GM12891 (cell line): Measurements from ENCODE around the gene RGPD3.

Source experiments
- DNase-seq: peaks from one replicate; pipeline ENCODE4 v3.0.0; 2011; ENCODE audit warnings: low spot score; ENCODE audit not compliant: insufficient read length
- FAIRE-seq: peaks from 2 replicates; lab custom pipeline; 2011; peaks lifted over from hg19 to GRCh38; lab: Jason Lieb, UNC
- PAX5 ChIP-seq: IDR thresholded peaks from 2 replicates; pipeline ENCODE4 v1.6.1; 2011; ENCODE audit warnings: low read length, moderate library complexity, mild to moderate bottlenecking; ENCODE audit not compliant: insufficient read depth, severe bottlenecking
- POLR2A ChIP-seq: IDR thresholded peaks from 2 replicates; pipeline ENCODE4 v1.6.1; 2011; ENCODE audit warnings: low read depth, low read length, control low read depth
- POLR2AphosphoS5 ChIP-seq: IDR thresholded peaks from 2 replicates; pipeline ENCODE4 v1.6.1; 2011; ENCODE audit warnings: low read depth, low read length, control low read depth
- POU2F2 ChIP-seq: IDR thresholded peaks from 2 replicates; pipeline ENCODE4 v1.6.1; 2011; ENCODE audit warnings: low read depth, mild to moderate bottlenecking, control low read depth, low read length, moderate library complexity
- SPI1 ChIP-seq: IDR thresholded peaks from 2 replicates; pipeline ENCODE4 v1.6.1; 2011; ENCODE audit warnings: low read depth, low read length, control low read depth
- TAF1 ChIP-seq: IDR thresholded peaks from 2 replicates; pipeline ENCODE4 v1.6.1; 2011; ENCODE audit warnings: low read depth, low read length, control low read depth

The RGPD3 gene

GRCh38 chr2:106366204-106366885, 101.9 kb downstream of the RGPD3 start:
- TF ChIP-seq TAF1 (no peak), POU2F2 (no peak), SPI1 (no peak), POLR2A (no peak), PAX5 (no peak), POLR2AphosphoS5 (no peak)
- FAIRE-seq (no peak), DNase-seq (no peak)

DNA sequence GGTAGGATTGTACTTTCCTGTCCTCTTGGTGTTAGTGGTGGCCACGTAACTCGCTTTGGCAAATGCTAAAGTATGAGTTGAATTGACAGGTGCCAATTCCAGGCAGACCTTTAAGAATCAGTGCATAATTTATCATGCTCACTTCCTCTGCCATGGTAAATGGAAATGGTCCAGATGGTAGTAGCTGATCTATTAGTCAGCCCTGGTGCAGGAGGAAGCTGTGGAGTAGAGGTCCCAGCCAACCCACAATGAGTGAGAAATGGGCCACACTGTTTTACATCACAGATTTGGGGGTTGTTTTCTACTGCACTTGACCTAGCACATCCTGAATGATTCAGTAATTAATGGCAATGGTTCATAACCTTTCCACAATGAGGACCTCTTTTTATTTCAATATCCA, 104.4 kb downstream of the RGPD3 start:
- FAIRE-seq, result no peak
- TF ChIP-seq POLR2AphosphoS5 (no peak), POU2F2 (no peak), POLR2A (no peak), TAF1 (no peak), SPI1 (no peak), PAX5 (no peak)
- no peak for DNase-seq

DNA sequence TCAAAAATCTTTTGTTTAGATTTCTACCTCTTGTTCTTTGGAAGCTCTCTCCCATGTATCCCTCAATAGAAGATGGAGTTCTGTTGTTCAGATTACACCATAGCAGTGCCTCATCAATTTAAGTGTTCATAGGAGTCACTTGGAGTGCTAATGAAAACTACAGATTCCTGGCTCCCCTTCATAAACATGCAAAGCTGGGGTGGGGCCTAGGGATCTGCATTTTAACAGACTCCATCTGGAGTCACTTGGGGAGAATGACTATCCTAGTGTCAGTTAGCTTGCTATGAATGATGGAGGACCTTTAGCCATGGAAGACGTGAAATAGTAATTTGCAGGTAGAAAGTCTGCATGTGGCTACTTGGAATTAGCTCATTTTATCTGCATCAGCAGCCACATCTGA, 105.4 kb downstream of the RGPD3 start:
- DNase-seq, result no peak
- TF ChIP-seq POLR2A (no peak), POLR2AphosphoS5 (no peak), TAF1 (no peak), PAX5 (no peak), POU2F2 (no peak), SPI1 (no peak)
- FAIRE-seq, result no peak

GRCh38 chr2:106359512-106359911, 108.7 kb downstream of the RGPD3 start:
- TF ChIP-seq POLR2AphosphoS5 (no peak), POLR2A (no peak), SPI1 (no peak), POU2F2 (no peak), TAF1 (no peak), PAX5 (no peak)
- no peak for FAIRE-seq

GRCh38 chr2:106358521-106358920, 109.7 kb downstream of the RGPD3 start:
- TF ChIP-seq PAX5 (no peak), TAF1 (no peak), POLR2A (no peak), SPI1 (no peak), POLR2AphosphoS5 (no peak), POU2F2 (no peak)
- FAIRE-seq, result no peak
- no peak for DNase-seq

More at GRCh38 chr2:106359512-106359911, 108.7 kb downstream of the RGPD3 start:
- no peak for DNase-seq

DNA sequence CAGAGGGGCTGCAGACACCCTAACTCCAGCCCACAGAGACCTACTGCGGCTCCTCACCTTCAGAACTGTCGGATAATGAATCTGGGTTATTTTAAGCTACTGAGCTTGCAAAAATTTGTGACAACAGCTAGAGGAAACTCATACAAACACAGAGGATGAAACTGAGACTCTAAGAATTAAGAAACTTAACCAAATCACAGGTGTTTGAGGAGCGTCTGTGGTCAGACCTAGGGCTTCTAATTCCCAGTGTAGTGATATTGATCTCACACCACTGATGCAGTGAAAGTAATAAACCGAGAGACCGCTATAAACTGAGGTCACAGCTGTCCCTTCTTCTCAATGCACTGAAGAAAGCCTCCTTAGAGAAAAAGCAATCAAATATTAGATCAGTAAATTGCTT, 110.1 kb downstream of the RGPD3 start:
- DNase-seq (no peak), FAIRE-seq (no peak)
- TF ChIP-seq SPI1, result no peak
- TF ChIP-seq POLR2AphosphoS5, result no peak
- no peak for TF ChIP-seq POU2F2
- TF ChIP-seq PAX5, result no peak
- no peak for TF ChIP-seq POLR2A
- TF ChIP-seq TAF1, result no peak

- FAIRE-seq (no peak), DNase-seq (no peak)
- TF ChIP-seq POU2F2 (no peak), TAF1 (no peak), POLR2AphosphoS5 (no peak), PAX5 (no peak), POLR2A (no peak), SPI1 (no peak)
Observed at GRCh38 chr2:106356291-106356690, 111.9 kb downstream of the RGPD3 start.

GRCh38 chr2:106353676-106354075, 114.5 kb downstream of the RGPD3 start:
- no peak for FAIRE-seq
- DNase-seq, result no peak
- no peak for TF ChIP-seq PAX5
- TF ChIP-seq POLR2A, result no peak
- TF ChIP-seq POLR2AphosphoS5, result no peak
- TF ChIP-seq POU2F2, result no peak
- no peak for TF ChIP-seq TAF1
- no peak for TF ChIP-seq SPI1

DNA sequence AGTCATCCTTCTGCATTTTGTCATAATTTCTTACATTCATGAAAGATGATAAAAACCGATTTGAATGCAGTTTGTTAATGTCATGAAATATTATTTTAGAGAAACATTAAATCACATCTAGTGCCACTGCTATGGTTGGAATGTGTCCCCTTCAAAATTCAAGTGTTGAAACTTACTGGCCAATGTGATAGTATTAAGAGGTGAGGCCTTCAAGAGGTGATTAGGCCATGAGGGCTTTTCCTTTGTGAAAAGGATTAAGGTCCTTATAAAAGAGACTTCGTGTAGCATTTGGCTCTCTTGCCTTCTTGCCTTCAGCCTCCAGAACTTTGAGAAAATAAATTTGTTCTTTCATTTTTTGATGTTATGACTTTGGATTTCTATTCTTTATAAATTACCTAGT, 117.2 kb downstream of the RGPD3 start:
- FAIRE-seq, result no peak
- TF ChIP-seq PAX5 (no peak), POU2F2 (no peak), POLR2AphosphoS5 (no peak), POLR2A (no peak), TAF1 (no peak), SPI1 (no peak)
- DNase-seq, result no peak

DNA sequence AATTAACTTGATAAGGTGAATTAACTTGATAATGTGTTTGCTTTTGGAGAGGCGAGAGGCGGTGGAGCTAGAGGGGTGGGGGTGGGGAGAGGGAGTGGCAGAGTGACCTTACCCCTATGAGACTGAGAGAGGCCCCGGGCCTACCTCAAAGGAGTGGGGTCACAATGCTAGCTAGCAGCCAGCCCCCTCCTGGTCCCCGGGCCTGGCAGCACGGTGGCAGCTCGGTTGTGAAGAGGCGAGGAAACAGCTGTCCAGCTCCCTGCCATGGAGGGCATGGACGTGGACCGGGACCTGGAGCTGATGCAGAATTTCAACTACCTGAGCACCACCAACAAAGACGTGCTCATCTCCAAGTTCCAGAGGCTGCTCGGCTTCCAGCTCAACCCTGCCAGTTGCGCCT, 123.9 kb downstream of the RGPD3 start:
- TF ChIP-seq PAX5 (no peak), SPI1 (no peak), POLR2A (no peak), POU2F2 (no peak), TAF1 (no peak), POLR2AphosphoS5 (no peak)
- no peak for FAIRE-seq
- DNase-seq, result no peak
